Spleen (tissue), 11 donors: ENCODE measurements around the gene WNT11. TPM values are rescaled to one million over a fixed set of nuclear protein-coding genes. Genes with fewer than 3 reads are reported as not detected.
A peak's percentile ranks its signal among the peaks of the same experiment; 100 is the strongest.

Experiments
- DNase-seq: peaks from one replicate; pipeline ENCODE4 v3.0.0-alpha.2; 2020
- H3K27ac ChIP-seq, 8 donors: fragments of 200-600 bp; sonication (generic) in 7 of 8; 1 replicate in 4 of 8; 2 replicates in 4 of 8; pipeline versions ENCODE4 v1.5.0 to v1.8.0; 2016 to 2021; ENCODE audit warnings: inconsistent platforms in 4 of 8, mild to moderate bottlenecking in 4 of 8, moderate library complexity in 1 of 8
- H3K27me3 ChIP-seq, 7 donors: fragments of 200-600 bp; sonication (generic) in 6 of 7; replicated peaks in 1 of 7; 1 replicate in 4 of 7; 2 replicates in 3 of 7; pipeline versions ENCODE4 v1.5.0 to v1.8.0; 2016 to 2021; ENCODE audit warnings: inconsistent platforms in 3 of 7, mild to moderate bottlenecking in 1 of 7
- H3K36me3 ChIP-seq, 6 donors: fragments of 200-600 bp; sonication (generic) in 5 of 6; 1 replicate in 4 of 6; 2 replicates in 2 of 6; pipeline versions ENCODE4 v1.5.0 to v1.8.0; 2016 to 2021; ENCODE audit warnings: inconsistent platforms in 2 of 6
- H3K4me1 ChIP-seq, 6 donors: fragments of 200-600 bp; sonication (generic) in 5 of 6; 1 replicate in 3 of 6; 2 replicates in 3 of 6; pipeline versions ENCODE4 v1.5.0 to v1.8.0; 2016 to 2021; ENCODE audit warnings: inconsistent platforms in 3 of 6
- H3K4me3 ChIP-seq, 8 donors: fragments of 200-600 bp; sonication (generic) in 7 of 8; 1 replicate in 4 of 8; 2 replicates in 4 of 8; pipeline versions ENCODE4 v1.5.0 to v1.8.0; 2016 to 2021; ENCODE audit warnings: inconsistent platforms in 4 of 8, mild to moderate bottlenecking in 4 of 8, moderate library complexity in 2 of 8
- H3K9me3 ChIP-seq, 8 donors: fragments of 200-600 bp; sonication (generic) in 7 of 8; 1 replicate in 4 of 8; 2 replicates in 4 of 8; pipeline versions ENCODE4 v1.5.0 to v1.8.0; 2016 to 2021; ENCODE audit warnings: inconsistent platforms in 4 of 8
- CTCF ChIP-seq, 11 experiments: fragments of 200-600 bp in 7 of 11; fragments of 450-650 bp in 4 of 11; sonication (generic) in 4 of 11; IDR thresholded peaks in 8 of 11; conservative IDR thresholded peaks in 3 of 11; 1 replicate in 7 of 11; 2 replicates in 4 of 11; pipeline versions ENCODE4 v1.4.0 to v1.8.0; 2016 to 2021; ENCODE audit warnings: antibody characterized with exemption in 11 of 11, inconsistent platforms in 4 of 11, mild to moderate bottlenecking in 1 of 11
- POLR2A ChIP-seq, 3 donors: fragments of 450-650 bp; IDR thresholded peaks; one replicate each; pipeline ENCODE4 v1.5.1; 2017; ENCODE audit warnings: antibody characterized with exemption in 3 of 3, mild to moderate bottlenecking in 1 of 3
- POLR2AphosphoS5 ChIP-seq, 3 donors: sonication (generic); formaldehyde crosslinking; IDR thresholded peaks; one replicate each; pipeline ENCODE4 v1.5.1; 2017; ENCODE audit warnings: antibody characterized with exemption in 3 of 3
- WGBS, 5 donors: extraction: QIAGEN DNeasy Blood & Tissue Kit in 3 of 5; methylation state at CpG; one replicate each; pipeline versions ENCODE4 v1.1.5 to v1.1.7; 2013 to 2018; 5-methylcytosine and 5-hydroxymethylcytosine counted together
- intact Hi-C: fragments of 100-400 bp; cut with DNase I; formaldehyde crosslinking; loops from one replicate; pipeline ENCODE4 v1.15.0; 2023; ENCODE audit warnings: low total_unique reads
- polyA plus RNA-seq, 3 donors: library from polyadenylated mRNA; stranded (reverse); fragments of 200-250 nt; gene quantifications; one replicate each; pipeline ENCODE4 v1.2.1, GENCODE V29; 2013
- total RNA-seq, 7 donors: library from RNA; depleted of rRNA in 3 of 7; stranded (reverse); fragments of >200 nt in 3 of 7; fragmentation: NEBNext Ultra II Directional in 4 of 7; extraction: Animal tissue kit (Norgen Biotek cat#: 25700) in 4 of 7; gene quantifications; one replicate each; pipeline versions ENCODE4 v1.1.0 to v1.2.1, GENCODE V29; 2016 to 2021
- donor health status: healthy with polysubstance abuse.
- donor health status: DM: no; HTN: no; CAD: no; lungs with moderate emphysema.
- donor health status: DM: no; HTN: no; CAD: no.
- donor health status: Bipolar disorder and iron deficiency.
- donor health status: healthy.
- donor health status: DM: no; HTN: no; CAD: no.
- donor health status: DM: yes; HTN: yes; CAD: no.

WNT11 gene
- total and polyA plus RNA-seq, 10 donors = 0.09 to 4.2 (median 1.6) TPM

- H3K36me3 ChIP-seq = no peaks in the 10 kb centered on the region
- peaks cover 7 to 51% (median 32%) of the 10 kb centered on the region in 6 donors for H3K4me1 ChIP-seq
- no peak for DNase-seq
- intact Hi-C loops = no loop called here
- H3K27me3 ChIP-seq = no peaks in the 10 kb centered on the region
- WGBS, 5 donors = 40 to 64% (median 53%) methylated on average over 10 of the region's 10 CpGs
- TF ChIP-seq POLR2AphosphoS5 (IDR thresholded peaks at IDR 0.05) (no peak), POLR2A (IDR thresholded peaks at IDR 0.05) (no peak), CTCF (IDR thresholded peaks at IDR 0.05 in 8 of 11, conservative IDR thresholded peaks at IDR 0.05 in 3 of 11) (no peak)
- H3K4me3 ChIP-seq = no peak overlapping the region
- H3K9me3 ChIP-seq = no peaks in the 10 kb centered on the region
- H3K27ac ChIP-seq = peak overlapping the region in 1 of 8 donors; percentile 19
These were observed 25.8 kb upstream of the WNT11 start for GRCh38 chr11:76232026-76232665.

- H3K9me3 ChIP-seq = no peaks in the 10 kb centered on the region
- H3K36me3 ChIP-seq = no peaks in the 10 kb centered on the region
- H3K27me3 ChIP-seq = no peaks in the 10 kb centered on the region
- no peak overlapping the region for H3K27ac ChIP-seq
- H3K4me1 ChIP-seq = peaks cover 3 to 43% (median 25%) of the 10 kb centered on the region in 6 donors
- no peak overlapping the region for H3K4me3 ChIP-seq
- intact Hi-C loops = no loop called here
- 92 to 96% (median 95%) methylated on average over 6 of the region's 6 CpGs for WGBS, 5 donors
- no peak for TF ChIP-seq POLR2AphosphoS5 (IDR thresholded peaks at IDR 0.05)
- DNase-seq = no peak
These were observed 24.9 kb upstream of the WNT11 start for GRCh38 chr11:76231121-76231738.

- WGBS, 5 donors = 57 to 90% (median 75%) methylated on average over 2 to 8 of the region's 8 CpGs
- Histone ChIP-seq H3K36me3 (no peaks in the 10 kb centered on the region), H3K27ac (no peak overlapping the region), H3K4me1 (peaks cover 2 to 36% (median 23%) of the 10 kb centered on the region in 6 donors), H3K4me3 (no peak overlapping the region), H3K9me3 (no peaks in the 10 kb centered on the region), H3K27me3 (no peaks in the 10 kb centered on the region)
- intact Hi-C loops = no loop called here
- no peak for DNase-seq
- TF ChIP-seq CTCF (IDR thresholded peaks at IDR 0.05 in 8 of 11, conservative IDR thresholded peaks at IDR 0.05 in 3 of 11) (no peak), POLR2AphosphoS5 (IDR thresholded peaks at IDR 0.05) (no peak), POLR2A (IDR thresholded peaks at IDR 0.05) (no peak)
These were observed 24.1 kb upstream of the WNT11 start for GRCh38 chr11:76230392-76230791.

GRCh38 chr11:76229690-76230240 is 23.5 kb upstream of the WNT11 start:
- no peaks in the 10 kb centered on the region for H3K9me3 ChIP-seq
- intact Hi-C loops = loop anchor here (10.0 kb wide), 1 partner anchor 455 kb away; no protein-coding TSS in a partner anchor
- no peaks in the 10 kb centered on the region for H3K27me3 ChIP-seq
- DNase-seq = no peak
- H3K36me3 ChIP-seq = no peaks in the 10 kb centered on the region
- H3K27ac ChIP-seq = no peak overlapping the region
- no peak overlapping the region for H3K4me3 ChIP-seq
- 91 to 94% (median 93%) methylated on average over 6 to 8 of the region's 8 CpGs for WGBS, 5 donors
- no peak for TF ChIP-seq POLR2A (IDR thresholded peaks at IDR 0.05)
- no peak for TF ChIP-seq POLR2AphosphoS5 (IDR thresholded peaks at IDR 0.05)
- TF ChIP-seq CTCF (IDR thresholded peaks at IDR 0.05 in 8 of 11, conservative IDR thresholded peaks at IDR 0.05 in 3 of 11) = no peak
- H3K4me1 ChIP-seq = peaks cover 2 to 33% (median 19%) of the 10 kb centered on the region in 6 donors
